GM18505 (cell line): ENCODE measurements around the gene ST6GALNAC4.
A peak's percentile ranks its signal among the peaks of the same experiment; 100 is the strongest.

ENCODE experiments used
- ATAC-seq: cut with Tn5 transposase; IDR thresholded peaks from one replicate; pipeline ENCODE4 v1.9.1; 2021; ENCODE audit not compliant: unreplicated experiment
- POLR2A ChIP-seq: IDR thresholded peaks from 4 replicates; pipeline ENCODE4 v1.6.1; 2011; ENCODE audit warnings: borderline replicate concordance; ENCODE audit not compliant: insufficient read depth, insufficient read length; ENCODE audit errors: extremely low read depth

ST6GALNAC4 gene

GRCh38 chr9:127916720-127917581 is at the start of gene ST6GALNAC4:
ST6GALNAC4 (minus strand) TSS chr9:127917041; CDS start chr9:127916419, 622 bp downstream.
- peak; percentile 76 for TF ChIP-seq POLR2A
- ATAC-seq = peak; percentile 68

- ATAC-seq = no peak
- no peak for TF ChIP-seq POLR2A
Measured at GRCh38 chr9:127965953-127966352, 49.1 kb upstream of the ST6GALNAC4 start.

GRCh38 chr9:127963359-127964064 is 46.7 kb upstream of the ST6GALNAC4 start:
- no peak for TF ChIP-seq POLR2A
- no peak for ATAC-seq

GRCh38 chr9:127963041-127963358 is 46.2 kb upstream of the ST6GALNAC4 start:
- TF ChIP-seq POLR2A = no peak

GRCh38 chr9:127962278-127962677 is 45.4 kb upstream of the ST6GALNAC4 start:
- no peak for TF ChIP-seq POLR2A
- no peak for ATAC-seq

More at GRCh38 chr9:127963041-127963358, 46.2 kb upstream of the ST6GALNAC4 start:
- no peak for ATAC-seq

- ATAC-seq = no peak
- TF ChIP-seq POLR2A = no peak
Measured at GRCh38 chr9:127961613-127962155, 44.8 kb upstream of the ST6GALNAC4 start.

GRCh38 chr9:127961155-127961490 is 44.3 kb upstream of the ST6GALNAC4 start:
- ATAC-seq = no peak
- TF ChIP-seq POLR2A = no peak

- TF ChIP-seq POLR2A = no peak
- ATAC-seq = no peak
Measured at GRCh38 chr9:127960410-127961154, 43.7 kb upstream of the ST6GALNAC4 start.

GRCh38 chr9:127959841-127960409 is 43.1 kb upstream of the ST6GALNAC4 start:
- TF ChIP-seq POLR2A = no peak
- no peak for ATAC-seq

GRCh38 chr9:127959398-127959797 is 42.6 kb upstream of the ST6GALNAC4 start:
- ATAC-seq = no peak

GRCh38 chr9:127958728-127959127 is 41.9 kb upstream of the ST6GALNAC4 start:
- TF ChIP-seq POLR2A = no peak
- ATAC-seq = no peak

More at GRCh38 chr9:127959398-127959797, 42.6 kb upstream of the ST6GALNAC4 start:
- TF ChIP-seq POLR2A = no peak

GRCh38 chr9:127955294-127956015 is 38.6 kb upstream of the ST6GALNAC4 start:
- peak; percentile 68 for ATAC-seq
- TF ChIP-seq POLR2A = no peak
